GM18907 (cell line): ENCODE data around the gene KCNJ8.

Experiments used
- ATAC-seq: cut with Tn5 transposase; IDR thresholded peaks from one replicate; pipeline ENCODE4 v1.9.1; 2021; ENCODE audit warnings: mild to moderate bottlenecking, moderate library complexity; ENCODE audit not compliant: unreplicated experiment

Gene KCNJ8

DNA sequence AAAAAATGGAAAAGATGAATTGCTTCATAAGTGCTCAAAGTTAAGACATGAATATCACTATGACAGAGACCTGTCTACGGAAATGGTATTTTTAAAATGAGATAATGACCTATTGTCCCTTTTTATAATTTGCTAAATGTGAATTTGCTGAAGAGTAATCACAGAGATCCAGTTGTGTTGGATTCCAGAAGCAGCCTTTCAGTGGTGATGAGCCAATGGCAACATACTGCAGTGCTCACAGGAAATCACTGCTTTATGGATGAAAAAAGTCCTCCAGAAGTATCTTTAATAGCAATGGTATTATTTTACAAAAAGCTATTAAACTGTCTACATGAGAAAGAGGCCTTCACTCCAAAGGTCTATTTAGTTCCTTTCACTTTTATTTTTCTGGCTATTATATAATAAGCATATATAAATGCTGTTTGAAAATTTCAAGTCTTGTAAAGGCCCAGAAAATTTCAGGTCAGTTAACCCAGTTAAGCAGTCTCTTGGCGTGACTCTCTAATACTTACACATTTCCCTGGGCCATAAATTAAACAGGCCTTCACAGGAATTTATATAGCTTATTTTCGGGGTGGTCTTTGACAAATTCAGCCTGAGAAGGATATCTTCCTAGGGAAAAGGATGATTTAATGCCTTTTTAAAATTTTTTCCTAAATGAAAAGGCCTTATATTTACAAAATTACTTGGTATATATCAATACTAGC is 55.4 kb downstream of the KCNJ8 start:
- ATAC-seq = no peak

DNA sequence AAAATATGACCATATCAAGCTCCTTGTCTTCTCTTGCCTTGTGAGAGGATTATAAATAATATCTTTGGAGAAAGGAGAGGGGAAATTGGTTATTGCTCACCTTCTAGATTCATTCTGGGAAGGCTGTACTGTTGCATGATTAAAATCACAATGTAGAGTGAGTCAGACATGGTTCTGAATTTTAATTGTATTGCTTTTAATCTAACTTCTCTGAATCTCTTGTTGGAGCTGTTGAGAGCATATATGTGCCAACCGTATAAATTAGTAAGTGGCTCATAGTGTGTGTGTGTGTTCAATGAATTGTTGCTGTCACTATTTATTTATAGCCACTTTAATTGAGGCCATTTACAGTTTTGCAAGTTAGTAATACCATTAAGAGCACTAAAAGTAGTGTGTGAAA is 56.1 kb downstream of the KCNJ8 start:
- ATAC-seq = no peak

DNA sequence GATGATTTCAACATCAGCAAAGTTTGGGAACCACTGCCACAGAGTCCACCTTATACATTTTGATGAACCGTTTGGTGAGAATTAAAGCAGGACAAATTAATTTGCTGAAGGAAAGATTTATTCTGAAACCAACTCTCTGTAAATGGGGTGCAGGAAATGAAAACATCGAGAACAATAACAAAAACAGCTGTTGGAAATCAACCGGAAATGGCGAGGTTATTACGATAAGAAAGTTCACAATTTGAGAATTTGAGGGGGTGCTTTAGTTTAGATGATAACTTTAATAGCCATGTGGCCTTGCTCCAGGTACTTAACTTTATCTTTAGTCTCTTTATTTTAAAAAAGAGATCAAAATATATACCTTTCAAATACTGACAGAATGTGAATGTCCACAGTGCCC is 56.7 kb downstream of the KCNJ8 start:
- no peak for ATAC-seq

DNA sequence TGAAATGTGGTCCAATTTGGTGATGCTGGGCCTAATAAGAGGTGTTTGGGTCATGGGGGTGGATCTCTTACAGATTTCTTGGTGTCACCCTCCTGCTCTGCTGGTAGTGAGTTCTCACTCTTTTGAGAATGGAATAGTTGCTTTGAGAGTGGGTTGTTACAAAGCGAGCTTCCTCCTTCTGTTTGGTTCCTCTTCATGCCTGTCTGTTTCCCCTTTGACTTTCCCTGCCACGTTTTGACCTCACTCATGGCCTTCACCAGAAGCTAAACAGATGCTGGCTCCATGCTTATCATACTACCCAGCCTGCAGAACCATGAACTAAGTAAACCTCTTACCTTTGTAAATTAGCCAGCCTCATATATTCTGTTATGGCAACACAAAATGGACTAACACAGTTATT is 59.1 kb downstream of the KCNJ8 start:
- no peak for ATAC-seq
